ENCODE data around the gene REXO5. TPM values are rescaled to one million over a fixed set of nuclear protein-coding genes. Genes with fewer than 3 reads are reported as not detected.

Gene REXO5
- total and polyA plus RNA-seq, 9 of the 15 experiments (the other 6 are each of a cell fraction or from before 2014, with no cell fraction given), result 10.5 to 45.1 (median 25.4) TPM

- in situ Hi-C loops (cut with MboI), result no loop called here
- H3K9me3 ChIP-seq (replicated peaks; ENCODE audit: control insufficient read depth, insufficient read depth, low read depth, low read length), result no peaks in the 10 kb centered on the region
- H4K20me1 ChIP-seq (replicated peaks; ENCODE audit: control insufficient read depth, insufficient read depth, low read length), result 0 out of 2 replicates have a peak, but pooled peaks cover 10% of the 10 kb centered on the region
- H3K36me3 ChIP-seq (ENCODE audit: control insufficient read depth, insufficient read depth, low read length), result no peaks in the 10 kb centered on the region
- no peaks in the 10 kb centered on the region for H3K27me3 ChIP-seq (ENCODE audit: control insufficient read depth in 2 of 2, insufficient read depth in 2 of 2, low read length in 2 of 2)
- no peaks in the 10 kb centered on the region for H3K79me2 ChIP-seq (ENCODE audit: control insufficient read depth, insufficient read depth, low read length)
- 87% methylated on average over 3 of the region's 3 CpGs for WGBS (ENCODE audit: insufficient coverage, low coverage, missing lambda C conversion rate)
- no peak for ATAC-seq
- CTCF ChIA-PET (ENCODE audit: low intra/inter-chr PET ratio), result no interaction called here
- POLR2A ChIA-PET, result interaction anchor here (0.7 to 1.1 kb wide), 3 partner anchors 9 to 187 kb away, joined by 3 read pairs; no protein-coding TSS in a partner anchor
- peaks cover 4 to 9% of the 10 kb centered on the region in 2 experiments; a peak in 4 of 5 replicates for H3K4me1 ChIP-seq (replicated peaks in 1 of 2; ENCODE audit: control insufficient read depth in 2 of 2, insufficient read depth in 2 of 2, low read length in 2 of 2)
- no peak overlapping the region for H2AFZ ChIP-seq (ENCODE audit: low read depth, low read length)
- H3K9me1 ChIP-seq (ENCODE audit: control insufficient read depth, insufficient read depth, low read length), result peaks cover 4% of the 10 kb centered on the region
- H3K9ac ChIP-seq (ENCODE audit: insufficient read depth in 1 of 2, low read depth in 2 of 2, low read length in 2 of 2), result no peak overlapping the region
- intact Hi-C loops (cut with micrococcal nuclease), result no loop called here
- BruUV-seq (replicated peaks), result no TSS peak
- TF ChIP-seq TAF9B (IDR thresholded peaks at IDR 0.05; ENCODE audit: partially characterized antibody) (no peak), HIVEP1 (CRISPR knock-in tag; IDR thresholded peaks at IDR 0.05) (no peak), PATZ1 (CRISPR knock-in tag; IDR thresholded peaks at IDR 0.05; ENCODE audit: borderline replicate concordance) (no peak)
- no peak overlapping the region for H3K4me3 ChIP-seq
- no peak for FAIRE-seq
- DNase-seq (ENCODE audit: extremely low read depth in 1 of 4, low spot score in 3 of 4), result no peak
- no peak overlapping the region for H3K27ac ChIP-seq (ENCODE audit: extremely low read depth, low read depth, low read length)
- no peak overlapping the region for H3K4me2 ChIP-seq (ENCODE audit: insufficient read depth, low read length)
These were observed 67.0 kb downstream of the REXO5 start for GRCh38 chr16:20873331-20873730.
